ENCODE measurements around the gene ASB18. TPM values are rescaled to one million over a fixed set of nuclear protein-coding genes. Genes with fewer than 3 reads are reported as not detected.

The ASB18 gene
- total RNA-seq, 3 donors from 2014 or later: not detected

- no peak for DNase-seq
Measured at GRCh38 chr2:236194786-236195185, 69.4 kb downstream of the ASB18 start.

GRCh38 chr2:236193026-236193425 lies 71.2 kb downstream of the ASB18 start:
- no peaks in the 10 kb centered on the region for H3K9me3 Mint-ChIP-seq
- no peaks in the 10 kb centered on the region for H3K36me3 Mint-ChIP-seq (ENCODE audit: insufficient read depth)
- no peak for DNase-seq
- ATAC-seq: no peak
- H3K4me3 Mint-ChIP-seq: no peak overlapping the region
- H3K4me1 Mint-ChIP-seq (ENCODE audit: low read depth): no peaks in the 10 kb centered on the region
- H3K27me3 Mint-ChIP-seq (ENCODE audit: low read depth): peaks cover 7% of the 10 kb centered on the region

More at GRCh38 chr2:236194786-236195185, 69.4 kb downstream of the ASB18 start:
- Mint-ChIP-seq H3K4me1 (ENCODE audit: low read depth) (no peaks in the 10 kb centered on the region), H3K27me3 (ENCODE audit: low read depth) (peaks cover 9% of the 10 kb centered on the region), H3K4me3 (no peak overlapping the region), H3K9me3 (no peaks in the 10 kb centered on the region), H3K36me3 (ENCODE audit: insufficient read depth) (no peaks in the 10 kb centered on the region)
- ATAC-seq: no peak

- Mint-ChIP-seq H3K36me3 (ENCODE audit: insufficient read depth) (no peaks in the 10 kb centered on the region), H3K4me1 (ENCODE audit: low read depth) (no peaks in the 10 kb centered on the region), H3K4me3 (no peak overlapping the region), H3K27me3 (ENCODE audit: low read depth) (peaks cover 20% of the 10 kb centered on the region), H3K9me3 (no peaks in the 10 kb centered on the region)
- ATAC-seq: no peak
- DNase-seq: no peak
Measured at GRCh38 chr2:236190674-236191073, 73.5 kb downstream of the ASB18 start.

- DNase-seq: no peak
- Mint-ChIP-seq H3K4me3 (no peak overlapping the region), H3K9me3 (no peaks in the 10 kb centered on the region), H3K27me3 (ENCODE audit: low read depth) (peaks cover 62% of the 10 kb centered on the region), H3K36me3 (ENCODE audit: insufficient read depth) (no peaks in the 10 kb centered on the region), H3K4me1 (ENCODE audit: low read depth) (no peaks in the 10 kb centered on the region)
- no peak for ATAC-seq
Measured at GRCh38 chr2:236184701-236185100, 79.5 kb downstream of the ASB18 start.

- Mint-ChIP-seq H3K4me3 (no peak overlapping the region), H3K27me3 (ENCODE audit: low read depth) (peaks cover 76% of the 10 kb centered on the region), H3K9me3 (no peaks in the 10 kb centered on the region), H3K36me3 (ENCODE audit: insufficient read depth) (no peaks in the 10 kb centered on the region), H3K4me1 (ENCODE audit: low read depth) (peaks cover 5% of the 10 kb centered on the region)
- DNase-seq (no peak), ATAC-seq (no peak)
Measured at GRCh38 chr2:236180831-236181453, 83.3 kb downstream of the ASB18 start.

GRCh38 chr2:236180076-236180816 lies 84.0 kb downstream of the ASB18 start:
- Mint-ChIP-seq H3K4me1 (ENCODE audit: low read depth) (peaks cover 5% of the 10 kb centered on the region), H3K4me3 (no peak overlapping the region), H3K27me3 (ENCODE audit: low read depth) (peaks cover 74% of the 10 kb centered on the region), H3K36me3 (ENCODE audit: insufficient read depth) (no peaks in the 10 kb centered on the region), H3K9me3 (no peaks in the 10 kb centered on the region)
- DNase-seq (no peak), ATAC-seq (no peak)

GRCh38 chr2:236179236-236180075 lies 84.8 kb downstream of the ASB18 start:
- no peak for ATAC-seq
- no peak for DNase-seq
- no peaks in the 10 kb centered on the region for H3K36me3 Mint-ChIP-seq (ENCODE audit: insufficient read depth)
- H3K9me3 Mint-ChIP-seq: no peaks in the 10 kb centered on the region
- peaks cover 77% of the 10 kb centered on the region for H3K27me3 Mint-ChIP-seq (ENCODE audit: low read depth)
- H3K4me1 Mint-ChIP-seq (ENCODE audit: low read depth): peaks cover 5% of the 10 kb centered on the region
- H3K4me3 Mint-ChIP-seq: no peak overlapping the region

- Mint-ChIP-seq H3K27me3 (ENCODE audit: low read depth) (peaks cover 79% of the 10 kb centered on the region), H3K4me3 (no peak overlapping the region), H3K4me1 (ENCODE audit: low read depth) (peaks cover 5% of the 10 kb centered on the region), H3K9me3 (no peaks in the 10 kb centered on the region), H3K36me3 (ENCODE audit: insufficient read depth) (no peaks in the 10 kb centered on the region)
- ATAC-seq: no peak
- no peak for DNase-seq
Measured at GRCh38 chr2:236178890-236179235, 85.3 kb downstream of the ASB18 start.

- DNase-seq (no peak), ATAC-seq (peak; percentile 18 to 50)
- Mint-ChIP-seq H3K9me3 (no peaks in the 10 kb centered on the region), H3K4me3 (peak overlapping the region; percentile 41), H3K4me1 (ENCODE audit: low read depth) (peaks cover 5% of the 10 kb centered on the region), H3K27me3 (ENCODE audit: low read depth) (peaks cover 77% of the 10 kb centered on the region), H3K36me3 (ENCODE audit: insufficient read depth) (no peaks in the 10 kb centered on the region)
Measured at GRCh38 chr2:236177967-236178889, 86.0 kb downstream of the ASB18 start.

GRCh38 chr2:236177604-236177966 lies 86.6 kb downstream of the ASB18 start:
- Mint-ChIP-seq H3K36me3 (ENCODE audit: insufficient read depth) (no peaks in the 10 kb centered on the region), H3K9me3 (no peaks in the 10 kb centered on the region), H3K4me3 (no peak overlapping the region), H3K4me1 (ENCODE audit: low read depth) (peaks cover 5% of the 10 kb centered on the region), H3K27me3 (ENCODE audit: low read depth) (peaks cover 70% of the 10 kb centered on the region)
- ATAC-seq (peak; percentile 58 to 59), DNase-seq (no peak)

GRCh38 chr2:236176951-236177350 lies 87.3 kb downstream of the ASB18 start:
- H3K4me1 Mint-ChIP-seq (ENCODE audit: low read depth): peaks cover 7% of the 10 kb centered on the region
- ATAC-seq (no peak), DNase-seq (no peak)
- H3K36me3 Mint-ChIP-seq (ENCODE audit: insufficient read depth): no peaks in the 10 kb centered on the region
- no peaks in the 10 kb centered on the region for H3K9me3 Mint-ChIP-seq
- peaks cover 70% of the 10 kb centered on the region for H3K27me3 Mint-ChIP-seq (ENCODE audit: low read depth)
- no peak overlapping the region for H3K4me3 Mint-ChIP-seq

- no peak overlapping the region for H3K4me3 Mint-ChIP-seq
- DNase-seq: no peak
- peak in 1 of 2 donors; percentile 48 for ATAC-seq
- H3K27me3 Mint-ChIP-seq (ENCODE audit: low read depth): peaks cover 70% of the 10 kb centered on the region
- H3K9me3 Mint-ChIP-seq: no peaks in the 10 kb centered on the region
- no peaks in the 10 kb centered on the region for H3K36me3 Mint-ChIP-seq (ENCODE audit: insufficient read depth)
- H3K4me1 Mint-ChIP-seq (ENCODE audit: low read depth): peaks cover 8% of the 10 kb centered on the region
Measured at GRCh38 chr2:236176417-236176816, 87.8 kb downstream of the ASB18 start.

GRCh38 chr2:236175548-236176150 lies 88.6 kb downstream of the ASB18 start:
- H3K9me3 Mint-ChIP-seq: no peaks in the 10 kb centered on the region
- DNase-seq (no peak), ATAC-seq (no peak)
- H3K36me3 Mint-ChIP-seq (ENCODE audit: insufficient read depth): no peaks in the 10 kb centered on the region
- H3K27me3 Mint-ChIP-seq (ENCODE audit: low read depth): peaks cover 71% of the 10 kb centered on the region
- H3K4me3 Mint-ChIP-seq: no peak overlapping the region
- peaks cover 8% of the 10 kb centered on the region for H3K4me1 Mint-ChIP-seq (ENCODE audit: low read depth)
